Activated T-cell treated with anti-CD3 and anti-CD28 coated beads for 24 hours (primary cell): ENCODE results near the gene BMS1.
"Not testable (repeated sequence)": the region's sequence is repeated elsewhere in the genome, so short reads cannot be mapped to it uniquely, and the experiment has no call there.

Experiments used
- DNase-seq: peaks from one replicate; pipeline ENCODE4 v3.0.0-alpha.2; 2020; ENCODE audit warnings: low read depth

Gene BMS1, protein sequence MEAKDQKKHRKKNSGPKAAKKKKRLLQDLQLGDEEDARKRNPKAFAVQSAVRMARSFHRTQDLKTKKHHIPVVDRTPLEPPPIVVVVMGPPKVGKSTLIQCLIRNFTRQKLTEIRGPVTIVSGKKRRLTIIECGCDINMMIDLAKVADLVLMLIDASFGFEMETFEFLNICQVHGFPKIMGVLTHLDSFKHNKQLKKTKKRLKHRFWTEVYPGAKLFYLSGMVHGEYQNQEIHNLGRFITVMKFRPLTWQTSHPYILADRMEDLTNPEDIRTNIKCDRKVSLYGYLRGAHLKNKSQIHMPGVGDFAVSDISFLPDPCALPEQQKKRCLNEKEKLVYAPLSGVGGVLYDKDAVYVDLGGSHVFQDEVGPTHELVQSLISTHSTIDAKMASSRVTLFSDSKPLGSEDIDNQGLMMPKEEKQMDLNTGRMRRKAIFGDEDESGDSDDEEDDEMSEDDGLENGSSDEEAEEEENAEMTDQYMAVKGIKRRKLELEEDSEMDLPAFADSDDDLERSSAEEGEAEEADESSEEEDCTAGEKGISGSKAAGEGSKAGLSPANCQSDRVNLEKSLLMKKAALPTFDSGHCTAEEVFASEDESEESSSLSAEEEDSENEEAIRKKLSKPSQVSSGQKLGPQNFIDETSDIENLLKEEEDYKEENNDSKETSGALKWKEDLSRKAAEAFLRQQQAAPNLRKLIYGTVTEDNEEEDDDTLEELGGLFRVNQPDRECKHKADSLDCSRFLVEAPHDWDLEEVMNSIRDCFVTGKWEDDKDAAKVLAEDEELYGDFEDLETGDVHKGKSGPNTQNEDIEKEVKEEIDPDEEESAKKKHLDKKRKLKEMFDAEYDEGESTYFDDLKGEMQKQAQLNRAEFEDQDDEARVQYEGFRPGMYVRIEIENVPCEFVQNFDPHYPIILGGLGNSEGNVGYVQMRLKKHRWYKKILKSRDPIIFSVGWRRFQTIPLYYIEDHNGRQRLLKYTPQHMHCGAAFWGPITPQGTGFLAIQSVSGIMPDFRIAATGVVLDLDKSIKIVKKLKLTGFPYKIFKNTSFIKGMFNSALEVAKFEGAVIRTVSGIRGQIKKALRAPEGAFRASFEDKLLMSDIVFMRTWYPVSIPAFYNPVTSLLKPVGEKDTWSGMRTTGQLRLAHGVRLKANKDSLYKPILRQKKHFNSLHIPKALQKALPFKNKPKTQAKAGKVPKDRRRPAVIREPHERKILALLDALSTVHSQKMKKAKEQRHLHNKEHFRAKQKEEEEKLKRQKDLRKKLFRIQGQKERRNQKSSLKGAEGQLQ

DNA sequence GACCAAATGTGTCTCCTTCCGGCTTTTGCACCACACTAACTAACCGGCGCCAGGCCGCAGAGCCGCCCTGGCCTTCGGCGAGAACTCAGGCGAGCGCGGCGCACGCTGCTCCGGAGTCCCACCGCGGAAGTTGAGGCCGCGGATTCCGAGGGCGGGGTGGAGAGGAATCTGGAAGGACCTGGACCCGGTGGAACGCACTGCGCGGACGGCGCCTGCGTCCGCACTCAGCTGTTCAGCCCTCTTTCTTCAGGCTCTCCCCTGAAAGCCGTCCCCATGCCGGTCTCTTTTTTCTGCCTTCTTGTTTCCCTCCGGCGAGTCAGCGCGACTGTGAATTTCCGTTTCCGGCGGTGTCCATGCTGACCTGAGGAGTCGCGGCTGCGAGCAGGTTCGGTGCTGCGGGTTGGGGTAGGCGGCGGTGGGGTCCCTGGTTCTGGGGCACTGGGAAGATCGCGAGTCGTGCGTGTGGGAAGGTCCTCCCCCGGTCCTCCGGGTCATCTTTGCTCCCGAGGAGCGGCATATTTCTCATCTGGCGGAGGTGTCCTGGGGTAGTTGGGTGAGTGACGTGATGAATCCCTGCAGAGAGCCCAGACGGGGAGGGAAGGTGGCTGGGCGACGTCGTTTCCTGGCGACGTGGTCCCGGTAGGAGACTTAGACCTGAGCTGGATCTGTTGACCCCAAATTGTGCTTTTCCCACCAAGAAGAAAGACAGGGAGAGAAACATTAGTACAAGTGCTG, at the start of gene BMS1:
TSS of gene BMS1 (plus strand) at position 350 of the 735 bp plus-strand sequence. CDS start 1,600 bp downstream, outside the sequence.
- DNase-seq: peak; percentile 89

DNA sequence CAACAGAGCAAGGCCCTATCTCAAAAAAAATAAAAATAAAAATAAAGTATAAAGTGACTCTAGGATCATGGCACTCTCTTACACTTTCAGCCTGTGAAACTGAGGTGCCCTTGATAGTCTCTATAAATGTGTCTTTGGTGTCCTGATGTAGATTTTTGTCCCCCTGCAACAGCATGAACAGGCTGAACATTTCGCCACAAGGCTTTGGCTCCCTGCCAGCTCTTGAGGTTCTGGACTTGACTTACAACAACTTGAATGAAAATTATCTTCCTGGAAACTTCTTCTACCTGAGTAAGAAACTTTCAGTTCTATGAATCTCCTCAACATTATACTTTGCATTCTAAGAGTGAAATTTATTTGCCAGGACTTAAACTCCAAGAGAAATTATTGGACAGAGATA, 48.1 kb upstream of the BMS1 start:
- DNase-seq: no peak

DNA sequence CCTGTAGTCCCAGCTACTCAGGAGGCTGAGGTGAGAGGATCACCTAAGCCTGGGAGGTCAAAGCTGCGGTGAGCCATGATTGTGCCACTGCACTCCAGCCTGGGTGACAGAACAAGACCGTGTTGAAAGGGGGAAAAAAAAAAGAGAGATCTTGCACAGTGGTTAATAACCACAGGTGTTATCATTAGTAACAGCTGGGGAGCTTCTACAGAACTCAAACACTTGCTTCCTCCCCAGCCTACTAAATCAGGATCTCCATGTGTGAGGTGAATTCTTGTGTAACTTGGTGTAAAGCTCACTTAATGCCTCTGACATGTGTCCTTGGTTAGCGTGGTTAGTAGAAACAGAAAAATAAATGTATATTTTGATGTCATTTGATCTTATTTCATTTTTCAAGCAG, 43.9 kb upstream of the BMS1 start:
- DNase-seq: no peak

GRCh38 chr10:42741536-42741935, 41.1 kb upstream of the BMS1 start:
- not testable (repeated sequence) for DNase-seq

DNA sequence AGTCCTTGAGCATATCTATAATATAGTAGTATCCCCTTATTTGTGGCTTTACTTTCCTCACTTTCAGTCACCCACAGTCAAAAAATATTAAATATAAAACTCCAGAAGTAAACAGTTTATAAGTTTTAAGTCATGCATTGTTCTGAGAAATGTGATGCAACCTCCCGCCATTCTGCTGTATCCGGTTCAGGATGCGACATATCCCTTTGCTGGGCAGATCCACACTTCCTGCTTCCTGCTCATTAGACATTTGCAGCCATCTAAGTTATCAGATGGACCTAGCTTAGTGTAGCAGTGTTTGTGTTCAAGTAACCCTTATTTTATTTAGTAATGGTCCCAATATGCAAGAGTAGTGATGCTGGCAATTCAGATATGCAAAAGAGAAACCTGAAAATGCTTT, 38.9 kb upstream of the BMS1 start:
- no peak for DNase-seq

GRCh38 chr10:42744134-42744701, 38.4 kb upstream of the BMS1 start:
- no peak for DNase-seq

DNA sequence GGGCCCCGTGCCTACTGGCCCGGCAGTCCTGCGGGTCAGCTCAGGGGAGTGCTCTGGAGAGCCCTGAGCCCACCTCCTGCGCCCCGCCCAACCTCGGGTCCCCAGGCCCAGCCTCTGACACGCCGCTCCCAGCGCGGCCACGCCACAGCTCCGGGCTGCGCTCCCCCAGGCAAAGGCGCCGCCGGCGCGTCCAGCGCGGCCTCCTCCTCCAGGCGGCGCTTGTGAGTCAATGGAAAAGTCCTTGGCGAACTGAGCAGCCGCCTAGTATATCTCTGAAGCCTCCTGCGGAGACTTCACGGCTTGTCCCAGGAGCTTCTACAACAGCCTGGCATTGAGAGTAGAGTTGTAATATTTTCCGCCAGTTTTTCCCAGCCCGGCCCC, 29.5 kb upstream of the BMS1 start:
- peak; percentile 72 for DNase-seq

GRCh38 chr10:42753507-42754154, 29.0 kb upstream of the BMS1 start:
- DNase-seq: no peak

DNA sequence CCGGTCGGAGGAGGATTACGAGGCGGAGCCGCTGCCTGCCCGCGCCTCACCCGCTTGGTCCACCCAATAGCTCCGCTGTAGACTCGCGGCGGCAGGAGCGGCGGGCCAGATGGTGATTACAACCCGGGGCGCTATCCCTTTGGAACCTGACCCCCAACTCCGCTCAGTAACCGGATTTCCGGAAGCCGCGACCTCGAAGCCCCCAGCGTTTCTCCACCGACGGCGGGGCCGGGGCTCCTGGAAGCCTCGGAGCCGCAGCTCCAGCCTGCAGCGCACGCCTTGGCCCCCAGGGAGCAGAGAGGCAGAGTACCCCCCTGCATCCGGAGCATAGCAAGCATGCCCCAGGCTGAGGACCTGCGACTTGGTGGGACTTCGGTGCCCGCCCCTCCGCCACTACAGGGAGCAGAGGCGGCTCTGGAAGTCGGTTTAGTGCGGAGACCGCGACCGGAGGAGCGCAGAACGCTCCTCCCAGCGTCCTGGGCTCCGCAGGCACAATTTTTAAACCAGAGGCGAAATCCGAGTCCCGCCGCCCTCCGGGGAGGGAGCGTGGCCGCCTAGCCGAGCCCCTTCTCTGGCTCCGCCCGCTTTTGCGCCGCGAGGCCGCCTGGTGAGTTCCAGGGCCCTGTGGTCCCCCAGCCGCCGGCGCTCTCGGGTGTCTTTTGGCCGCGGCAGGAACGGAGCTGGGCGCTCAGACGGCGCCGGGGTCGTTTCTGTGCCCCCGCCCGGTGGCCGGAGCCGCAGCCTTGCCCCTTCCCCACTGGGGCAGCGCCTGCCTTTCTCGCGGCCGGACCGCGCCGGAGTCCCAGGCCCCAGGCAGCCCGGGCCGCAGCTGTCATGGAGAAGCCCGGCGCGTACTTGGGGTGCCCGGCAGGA, 28.2 kb upstream of the BMS1 start:
- DNase-seq: no peak

DNA sequence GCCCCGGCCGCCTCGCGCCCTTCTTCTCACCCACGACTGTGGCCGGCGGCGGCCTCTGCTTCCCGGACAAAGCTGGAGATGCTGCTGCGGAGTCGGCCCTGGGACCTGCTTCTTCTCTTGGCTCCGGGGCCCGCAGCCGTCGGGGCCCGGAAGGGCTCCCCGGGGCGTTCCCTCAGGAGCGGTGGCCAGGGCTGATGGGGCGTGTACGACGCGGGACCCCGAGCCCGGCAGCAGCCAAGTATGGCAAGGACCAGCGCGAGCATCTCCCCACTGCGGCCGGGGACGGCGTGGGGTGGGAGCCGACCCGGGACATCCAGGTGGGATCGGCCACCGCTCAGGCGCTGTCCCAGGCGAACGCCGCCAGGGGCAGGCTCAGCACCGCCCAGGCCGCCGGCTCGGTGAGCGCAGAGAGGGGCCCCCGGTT, 27.6 kb upstream of the BMS1 start:
- no peak for DNase-seq

DNA sequence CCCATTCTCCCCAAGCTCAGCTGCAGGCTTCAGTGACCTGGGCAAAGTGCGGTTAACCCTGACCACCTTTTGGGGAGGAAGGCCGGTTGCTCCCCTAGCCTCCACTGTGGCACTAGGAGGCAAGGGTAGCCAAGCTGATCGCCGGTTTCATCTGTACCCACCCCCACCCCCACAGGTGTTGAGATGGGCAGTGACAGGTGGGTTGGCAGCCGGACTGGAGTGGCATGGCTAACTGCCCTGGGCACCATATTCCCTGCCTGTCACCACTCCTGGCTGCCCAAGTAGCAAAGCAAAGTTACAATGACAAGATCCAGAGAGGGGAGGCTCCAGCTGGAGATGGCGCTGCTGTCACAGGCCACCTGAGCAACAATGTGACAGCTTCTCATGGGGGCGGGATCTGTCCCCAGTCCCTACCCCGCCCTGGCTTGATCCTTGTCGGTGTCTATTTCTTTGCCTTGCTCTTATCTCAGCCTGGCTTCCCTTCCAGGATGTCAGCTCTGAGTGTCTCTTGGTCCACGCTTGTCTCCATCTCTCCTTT, 27.0 kb upstream of the BMS1 start:
- DNase-seq: no peak

DNA sequence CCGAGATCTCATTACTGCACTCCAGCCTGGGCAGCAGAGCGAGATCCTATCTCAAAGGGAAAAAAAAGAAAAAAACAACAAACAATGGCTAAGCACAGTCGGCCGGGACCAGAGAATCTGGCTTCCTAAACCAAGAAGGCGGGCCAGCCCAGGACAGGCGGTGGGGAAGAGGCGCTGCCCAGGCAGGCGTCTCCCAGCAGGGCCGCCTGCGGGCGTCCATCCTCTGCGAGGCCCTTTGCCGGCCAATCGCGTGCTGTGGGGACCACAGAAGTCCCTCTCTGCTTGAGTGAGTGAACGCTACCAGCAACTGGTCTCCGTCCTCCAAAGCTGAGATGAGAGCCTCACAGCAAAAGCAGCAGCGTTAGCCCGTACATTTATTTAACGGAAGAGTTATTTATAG, 14.7 kb upstream of the BMS1 start:
- no peak for DNase-seq

DNA sequence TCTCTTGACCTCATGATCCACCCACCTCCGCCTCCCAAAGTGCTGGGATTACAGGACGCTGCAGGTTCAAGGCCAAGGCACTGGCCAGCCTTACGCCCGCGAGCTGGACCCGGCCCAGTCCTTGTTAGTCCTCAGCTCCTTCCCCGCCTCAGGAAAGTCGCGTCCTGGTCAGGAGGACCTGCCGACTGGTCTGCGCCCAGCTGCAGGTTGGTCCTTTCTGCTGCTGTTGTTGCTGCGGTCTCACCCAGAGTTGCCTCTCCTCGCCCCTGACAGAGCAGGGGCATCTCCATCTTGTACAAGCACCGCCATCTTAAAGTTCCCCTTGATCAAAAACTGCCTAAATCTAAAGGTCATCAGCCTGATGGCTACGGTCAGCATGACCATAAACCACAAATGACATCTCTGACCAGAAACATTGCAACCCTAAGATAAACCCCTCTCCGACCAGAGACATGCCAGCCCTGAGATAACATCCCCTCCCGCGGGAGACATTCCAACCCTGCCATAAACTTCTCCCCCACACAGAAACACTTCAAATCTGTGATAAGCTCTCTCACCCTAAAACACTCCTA, 13.9 kb upstream of the BMS1 start:
- DNase-seq: no peak

DNA sequence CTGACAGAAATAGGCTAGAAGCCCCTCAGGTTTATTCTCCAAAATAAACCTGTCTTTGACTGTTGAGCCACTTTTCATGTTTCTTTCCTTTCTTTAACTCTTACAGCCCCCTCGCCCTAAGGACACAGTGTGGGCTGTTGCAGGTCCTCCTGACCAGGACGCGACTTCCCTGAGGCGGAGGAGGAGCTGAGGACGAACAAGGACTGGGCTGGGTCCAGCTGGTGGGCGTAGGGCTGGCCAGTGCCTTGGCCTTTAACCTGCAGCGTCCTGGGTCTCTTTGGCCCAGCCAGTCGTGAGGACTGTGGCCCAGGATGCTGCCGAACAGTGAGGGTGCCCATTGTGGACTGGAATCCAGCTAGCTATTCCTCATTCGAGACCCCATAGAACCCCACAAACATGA, 13.4 kb upstream of the BMS1 start:
- DNase-seq: no peak

DNA sequence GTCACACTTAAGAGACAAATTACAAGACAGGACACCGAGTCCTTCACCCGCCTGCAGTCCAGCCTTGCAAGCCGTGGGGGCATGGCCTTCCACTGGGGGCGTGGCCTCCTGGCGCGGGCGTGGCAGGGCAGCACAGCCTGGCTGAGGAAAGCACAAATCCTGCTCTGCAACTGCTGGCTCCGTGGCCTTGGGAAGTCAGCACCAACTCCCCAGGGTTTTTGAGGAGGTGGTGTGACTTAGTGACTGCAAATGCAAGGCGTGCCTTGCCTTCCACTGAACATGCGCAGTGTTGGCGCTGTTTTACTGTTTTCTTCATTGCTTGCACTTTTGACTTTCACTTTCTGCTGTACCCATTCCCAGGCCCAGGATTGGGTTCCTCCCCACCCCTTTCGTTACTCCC, 12.9 kb upstream of the BMS1 start:
- DNase-seq: no peak

DNA sequence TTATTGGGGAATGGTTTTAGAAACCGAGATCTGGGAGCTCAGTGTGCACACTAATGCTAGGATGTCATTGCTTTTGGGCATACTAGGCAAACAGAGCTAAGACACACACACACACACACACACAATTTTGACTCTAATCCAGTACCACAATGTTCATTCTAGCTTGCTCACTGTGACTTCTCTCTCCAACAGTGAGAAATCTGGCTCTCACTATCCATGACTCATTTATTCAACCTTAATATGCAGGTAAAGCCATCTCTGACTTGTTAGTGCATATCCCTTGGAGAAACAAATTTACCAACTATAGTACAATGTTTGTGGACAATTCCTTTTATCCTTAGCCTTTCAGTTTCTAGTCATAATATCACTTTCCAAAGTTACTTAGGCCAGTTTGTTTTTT, 5.9 kb upstream of the BMS1 start:
- no peak for DNase-seq

- DNase-seq: no peak
Measured at GRCh38 chr10:42780456-42780855, 2.1 kb upstream of the BMS1 start.

- no peak for DNase-seq
Measured at GRCh38 chr10:42781893-42782445, 626 bp upstream of the BMS1 start.

- no peak for DNase-seq
Measured at GRCh38 chr10:42783181-42783549, 570 bp downstream of the BMS1 start.
